ENCODE data around the gene DIP2C. TPM values are rescaled to one million over a fixed set of nuclear protein-coding genes. Genes with fewer than 3 reads are reported as not detected.

Gene DIP2C
- total RNA-seq, 3 donors from 2014 or later, result 8.0 to 72.0 (median 8.5) TPM

- no peak for TF ChIP-seq CTCF (IDR thresholded peaks at IDR 0.05)
- Histone ChIP-seq H3K4me1 (ENCODE audit: low read depth) (peaks cover 3% of the 10 kb centered on the region), H3K36me3 (ENCODE audit: low read depth) (no peaks in the 10 kb centered on the region), H3K9me3 (no peaks in the 10 kb centered on the region), H3K4me3 (no peak overlapping the region)
- ATAC-seq (no peak), DNase-seq (peak in 2 of 3 donors; percentile 12 to 28)
- intact Hi-C loops (cut with DNase I, micrococcal nuclease), result no loop called here
These were observed 63.4 kb downstream of the DIP2C start for GRCh38 chr10:625751-626711.

- ATAC-seq (peak; percentile 15), DNase-seq (peak in 1 of 3 donors; percentile 26)
- Histone ChIP-seq H3K4me3 (no peak overlapping the region), H3K36me3 (ENCODE audit: low read depth) (no peaks in the 10 kb centered on the region), H3K9me3 (no peaks in the 10 kb centered on the region), H3K4me1 (ENCODE audit: low read depth) (peaks cover 3% of the 10 kb centered on the region)
- intact Hi-C loops (cut with DNase I, micrococcal nuclease), result no loop called here
- TF ChIP-seq CTCF (IDR thresholded peaks at IDR 0.05), result no peak
These were observed 64.2 kb downstream of the DIP2C start for GRCh38 chr10:625333-625696.

GRCh38 chr10:624605-625332 is 64.7 kb downstream of the DIP2C start:
- intact Hi-C loops (cut with DNase I, micrococcal nuclease), result no loop called here
- Histone ChIP-seq H3K4me1 (ENCODE audit: low read depth) (peaks cover 3% of the 10 kb centered on the region), H3K9me3 (no peaks in the 10 kb centered on the region), H3K4me3 (no peak overlapping the region), H3K36me3 (ENCODE audit: low read depth) (no peaks in the 10 kb centered on the region)
- DNase-seq (peak; percentile 45 to 65 (median 47)), ATAC-seq (peak; percentile 51)
- no peak for TF ChIP-seq CTCF (IDR thresholded peaks at IDR 0.05)

- intact Hi-C loops (cut with DNase I, micrococcal nuclease), result no loop called here
- no peaks in the 10 kb centered on the region for H3K36me3 ChIP-seq (ENCODE audit: low read depth)
- ATAC-seq (no peak), DNase-seq (peak in 1 of 3 donors; percentile 19)
- H3K9me3 ChIP-seq, result no peaks in the 10 kb centered on the region
- TF ChIP-seq CTCF (IDR thresholded peaks at IDR 0.05), result no peak
- H3K4me3 ChIP-seq, result no peak overlapping the region
- H3K4me1 ChIP-seq (ENCODE audit: low read depth), result peaks cover 3% of the 10 kb centered on the region
These were observed 65.2 kb downstream of the DIP2C start for GRCh38 chr10:624312-624604.

GRCh38 chr10:623477-624311 is 65.8 kb downstream of the DIP2C start:
- H3K4me1 ChIP-seq (ENCODE audit: low read depth), result peaks cover 3% of the 10 kb centered on the region

More at GRCh38 chr10:623477-624311, 65.8 kb downstream of the DIP2C start:
- TF ChIP-seq CTCF (IDR thresholded peaks at IDR 0.05), result no peak
- Histone ChIP-seq H3K36me3 (ENCODE audit: low read depth) (no peaks in the 10 kb centered on the region), H3K9me3 (no peaks in the 10 kb centered on the region), H3K4me3 (no peak overlapping the region)
- ATAC-seq (no peak), DNase-seq (peak in 2 of 3 donors; percentile 23 to 26)
- intact Hi-C loops (cut with DNase I, micrococcal nuclease), result no loop called here

Data from mucosa of descending colon (tissue), 3 donors.